Tibial artery (tissue), 4 donors: Measurements from ENCODE around the gene ZNF319.

Experiments used
- DNase-seq, 2 donors: peaks; one replicate each; pipeline ENCODE4 v3.0.0-alpha.2; 2019
- H3K27ac ChIP-seq, 2 donors: fragments of 200-600 bp; sonication (generic) in 1 of 2; 1 replicate in 1 of 2; 2 replicates in 1 of 2; pipeline ENCODE4 v1.5.1; 2018 to 2019; ENCODE audit warnings: mild to moderate bottlenecking in 1 of 2
- H3K27me3 ChIP-seq, 2 donors: fragments of 200-600 bp; sonication (generic) in 1 of 2; one replicate each; pipeline versions ENCODE4 v1.5.1 to v1.6.0; 2016 to 2019
- H3K36me3 ChIP-seq, 3 donors: fragments of 200-600 bp; sonication (generic) in 2 of 3; one replicate each; pipeline ENCODE4 v1.5.1; 2016 to 2019; ENCODE audit warnings: mild to moderate bottlenecking in 2 of 3
- H3K4me1 ChIP-seq, 4 donors: fragments of 200-600 bp; sonication (generic) in 2 of 4; 1 replicate in 3 of 4; 2 replicates in 1 of 4; pipeline ENCODE4 v1.5.1; 2016 to 2019
- H3K4me3 ChIP-seq, 2 donors: fragments of 200-600 bp; sonication (generic) in 1 of 2; 1 replicate in 1 of 2; 2 replicates in 1 of 2; pipeline ENCODE4 v1.5.1; 2018 to 2019; ENCODE audit warnings: mild to moderate bottlenecking in 2 of 2
- H3K9me3 ChIP-seq, 3 donors: fragments of 200-600 bp; sonication (generic) in 1 of 3; one replicate each; pipeline ENCODE4 v1.5.1; 2016 to 2019
- intact Hi-C: fragments of 100-400 bp; cut with DNase I; formaldehyde crosslinking; loops from one replicate; pipeline ENCODE4 v1.15.0; 2023; ENCODE audit warnings: low total_unique reads
- TF ChIP-seq, protein P1 (sequence below), 2 experiments: fragments of 200-600 bp in 1 of 2; fragments of 450-650 bp in 1 of 2; IDR thresholded peaks; one replicate each; pipeline ENCODE4 v1.5.1; 2017 to 2019; ENCODE audit warnings: antibody characterized with exemption in 2 of 2, mild to moderate bottlenecking in 1 of 2, moderate library complexity in 1 of 2

The ZNF319 gene

DNA sequence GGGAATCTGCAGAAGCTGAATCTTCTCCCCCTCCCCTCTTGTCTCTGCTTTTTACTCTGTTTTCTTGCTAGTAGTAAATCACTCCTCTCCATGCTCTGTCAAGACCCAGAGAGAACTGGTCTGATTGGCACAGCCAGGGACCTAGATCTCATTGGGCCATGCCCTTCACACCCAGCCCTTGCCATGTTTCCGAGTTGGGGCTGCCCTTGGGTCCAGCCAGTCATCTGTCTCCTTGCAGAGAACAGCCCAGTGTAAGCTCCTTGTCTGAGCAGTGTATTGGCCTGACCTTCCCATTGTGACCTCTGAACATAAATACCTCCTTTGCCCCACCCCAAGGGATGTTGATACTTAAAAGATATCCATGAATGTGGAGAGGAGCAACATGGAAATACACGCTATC lies 28.9 kb upstream of the ZNF319 start:
- no peak for DNase-seq
- Histone ChIP-seq H3K4me3 (no peak overlapping the region), H3K36me3 (no peaks in the 10 kb centered on the region), H3K9me3 (no peaks in the 10 kb centered on the region), H3K27ac (no peak overlapping the region), H3K4me1 (peaks cover 0 to 36% (median 28%) of the 10 kb centered on the region in 4 donors), H3K27me3 (no peaks in the 10 kb centered on the region)
- TF ChIP-seq, protein P1, sequence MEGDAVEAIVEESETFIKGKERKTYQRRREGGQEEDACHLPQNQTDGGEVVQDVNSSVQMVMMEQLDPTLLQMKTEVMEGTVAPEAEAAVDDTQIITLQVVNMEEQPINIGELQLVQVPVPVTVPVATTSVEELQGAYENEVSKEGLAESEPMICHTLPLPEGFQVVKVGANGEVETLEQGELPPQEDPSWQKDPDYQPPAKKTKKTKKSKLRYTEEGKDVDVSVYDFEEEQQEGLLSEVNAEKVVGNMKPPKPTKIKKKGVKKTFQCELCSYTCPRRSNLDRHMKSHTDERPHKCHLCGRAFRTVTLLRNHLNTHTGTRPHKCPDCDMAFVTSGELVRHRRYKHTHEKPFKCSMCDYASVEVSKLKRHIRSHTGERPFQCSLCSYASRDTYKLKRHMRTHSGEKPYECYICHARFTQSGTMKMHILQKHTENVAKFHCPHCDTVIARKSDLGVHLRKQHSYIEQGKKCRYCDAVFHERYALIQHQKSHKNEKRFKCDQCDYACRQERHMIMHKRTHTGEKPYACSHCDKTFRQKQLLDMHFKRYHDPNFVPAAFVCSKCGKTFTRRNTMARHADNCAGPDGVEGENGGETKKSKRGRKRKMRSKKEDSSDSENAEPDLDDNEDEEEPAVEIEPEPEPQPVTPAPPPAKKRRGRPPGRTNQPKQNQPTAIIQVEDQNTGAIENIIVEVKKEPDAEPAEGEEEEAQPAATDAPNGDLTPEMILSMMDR (IDR thresholded peaks at IDR 0.05), result no peak
- intact Hi-C loops, result no loop called here

DNA sequence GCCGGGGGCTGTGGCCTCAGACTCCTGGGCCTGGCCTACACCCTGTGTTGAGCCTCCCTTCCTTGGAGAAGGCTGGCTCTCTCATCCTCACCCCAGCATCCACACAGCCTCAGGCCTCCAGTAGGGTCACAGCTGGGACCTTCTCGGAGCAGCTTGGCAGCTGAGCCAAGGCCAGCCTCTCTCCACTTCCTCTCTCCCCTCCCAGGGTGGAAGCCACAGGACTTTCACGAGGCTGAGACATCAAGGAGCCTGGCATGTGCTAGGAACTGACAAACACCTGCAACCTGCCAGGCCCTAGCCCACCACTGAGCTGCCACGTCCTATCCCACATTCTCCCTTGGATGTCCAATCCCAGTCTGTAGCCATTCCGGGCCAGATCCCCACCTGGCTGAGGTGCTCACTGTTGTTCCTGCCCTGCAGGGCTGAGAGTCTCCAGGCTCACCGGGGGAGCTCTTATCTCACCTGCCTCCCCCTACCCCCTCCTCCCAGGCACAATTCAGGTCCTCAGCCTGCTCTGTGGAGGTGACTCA lies 28.1 kb upstream of the ZNF319 start:
- H3K4me1 ChIP-seq, result peaks cover 0 to 37% (median 28%) of the 10 kb centered on the region in 4 donors
- H3K27ac ChIP-seq, result no peak overlapping the region
- TF ChIP-seq, protein P1 (IDR thresholded peaks at IDR 0.05), result no peak

DNA sequence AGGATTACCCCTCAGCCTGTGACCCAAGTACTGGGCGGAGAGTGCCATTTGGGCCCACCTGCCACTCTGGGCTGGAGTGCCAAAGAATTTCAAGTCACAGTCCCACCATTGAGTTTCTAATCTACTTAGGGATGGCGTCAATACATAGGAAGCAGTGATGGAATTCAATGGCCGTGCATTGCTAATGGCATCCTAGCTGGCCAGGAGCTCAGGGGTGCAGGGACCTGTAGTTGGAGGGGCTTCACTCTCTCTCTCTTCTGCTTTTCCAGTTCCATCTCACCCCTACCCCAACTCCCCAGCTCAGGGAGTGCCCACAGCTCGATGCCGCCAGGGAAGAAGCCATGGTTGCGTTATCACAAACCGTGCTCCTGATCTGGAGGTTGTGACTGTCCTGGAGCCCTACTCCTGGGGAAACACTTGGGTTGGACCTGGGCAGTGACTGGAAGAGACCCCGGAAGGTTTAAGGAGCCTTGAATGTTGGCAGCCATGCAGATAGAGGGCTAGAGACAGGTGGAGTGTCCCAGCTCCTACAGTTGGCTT lies 27.5 kb upstream of the ZNF319 start:
- Histone ChIP-seq H3K4me1 (peaks cover 0 to 40% (median 32%) of the 10 kb centered on the region in 4 donors), H3K36me3 (no peaks in the 10 kb centered on the region), H3K27ac (no peak overlapping the region), H3K4me3 (no peak overlapping the region), H3K27me3 (no peaks in the 10 kb centered on the region), H3K9me3 (no peaks in the 10 kb centered on the region)
- intact Hi-C loops, result no loop called here
- TF ChIP-seq, protein P1 (IDR thresholded peaks at IDR 0.05), result no peak
- no peak for DNase-seq

More for the DNA sequence above, 28.1 kb upstream of the ZNF319 start:
- Histone ChIP-seq H3K9me3 (no peaks in the 10 kb centered on the region), H3K27me3 (no peaks in the 10 kb centered on the region), H3K4me3 (no peak overlapping the region), H3K36me3 (no peaks in the 10 kb centered on the region)
- intact Hi-C loops, result no loop called here
- DNase-seq, result no peak

DNA sequence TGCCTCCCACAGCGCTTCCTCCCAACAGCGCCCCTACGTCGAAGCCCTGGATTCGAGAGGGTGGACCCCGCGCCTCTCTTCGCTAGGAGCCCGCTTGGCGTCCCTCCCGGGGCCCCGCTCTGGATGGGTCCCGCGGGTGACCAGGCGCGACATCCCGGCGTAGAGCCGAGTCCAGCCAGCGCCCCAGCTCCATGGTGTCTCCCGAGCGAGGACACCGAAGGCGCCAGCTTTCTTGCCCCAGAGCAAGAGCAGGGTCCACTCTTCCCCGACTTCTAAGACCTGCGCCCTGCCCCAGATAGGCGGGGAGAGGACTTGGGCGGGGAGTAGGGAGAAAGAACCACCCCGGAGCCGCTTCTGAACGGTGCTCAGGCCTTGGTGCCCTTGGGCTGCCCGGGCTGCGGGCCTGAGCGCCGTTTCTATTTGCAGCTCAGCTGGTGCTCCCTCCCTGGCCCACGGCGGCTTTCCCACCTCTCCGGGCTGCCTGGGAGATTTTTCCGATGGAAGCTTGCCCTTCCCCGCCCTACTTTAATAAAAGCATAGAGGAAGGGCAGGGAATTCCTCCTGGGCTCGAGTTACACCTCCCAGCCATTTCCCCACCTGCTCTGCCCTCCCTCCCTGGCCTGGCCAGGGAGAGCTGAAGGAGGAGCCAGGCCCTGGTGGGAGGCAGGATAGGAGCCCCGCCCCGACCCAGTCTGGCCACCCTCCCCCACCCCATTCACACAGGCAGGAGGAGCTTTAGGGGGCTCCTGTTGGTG lies 26.9 kb upstream of the ZNF319 start:
- Histone ChIP-seq H3K27me3 (no peaks in the 10 kb centered on the region), H3K36me3 (no peaks in the 10 kb centered on the region)
- no peak for DNase-seq

DNA sequence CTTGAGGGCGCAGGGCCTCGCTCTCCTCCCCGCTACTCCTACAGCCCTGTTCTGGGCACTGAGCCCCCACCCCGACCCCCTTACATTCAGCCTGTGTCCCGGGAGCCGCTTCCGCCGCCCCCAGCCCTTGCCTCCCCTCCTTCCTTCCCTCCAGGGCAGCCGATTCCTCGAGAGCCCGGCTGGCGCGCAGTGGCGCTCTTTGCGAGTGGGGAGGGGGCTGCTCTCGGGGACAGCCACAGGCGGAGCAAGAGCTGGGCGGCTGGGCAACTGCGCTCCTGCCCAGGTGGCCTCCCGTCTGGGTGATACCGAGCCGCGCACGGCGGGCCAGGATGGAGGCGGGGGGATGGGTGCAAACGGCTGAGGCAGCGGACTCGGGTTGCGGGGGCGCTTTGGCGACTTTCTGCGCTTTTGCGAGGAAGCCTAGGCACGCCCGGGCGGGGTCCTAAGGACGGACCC lies 26.3 kb upstream of the ZNF319 start:
- H3K36me3 ChIP-seq, result no peaks in the 10 kb centered on the region
- TF ChIP-seq, protein P1 (IDR thresholded peaks at IDR 0.05), result no peak
- intact Hi-C loops, result no loop called here
- no peaks in the 10 kb centered on the region for H3K9me3 ChIP-seq
- H3K27ac ChIP-seq, result peak overlapping the region; percentile 72 to 73
- DNase-seq, result no peak
- H3K27me3 ChIP-seq, result no peaks in the 10 kb centered on the region
- H3K4me3 ChIP-seq, result peak overlapping the region; percentile 68 to 71
- H3K4me1 ChIP-seq, result peaks cover 0 to 50% (median 41%) of the 10 kb centered on the region in 4 donors

More for the DNA sequence above, 26.9 kb upstream of the ZNF319 start:
- H3K9me3 ChIP-seq, result no peaks in the 10 kb centered on the region
- H3K27ac ChIP-seq, result no peak overlapping the region
- TF ChIP-seq, protein P1 (IDR thresholded peaks at IDR 0.05), result no peak
- peaks cover 0 to 46% (median 38%) of the 10 kb centered on the region in 4 donors for H3K4me1 ChIP-seq
- intact Hi-C loops, result no loop called here
- peak overlapping the region; percentile 68 to 71 for H3K4me3 ChIP-seq
